HG02943 (cell line): ENCODE results near the gene CELF2.
"Not testable (repeated sequence)": the region's sequence is repeated elsewhere in the genome, so short reads cannot be mapped to it uniquely, and the experiment has no call there.

Experiments used
- ATAC-seq: cut with Tn5 transposase; IDR thresholded peaks from one replicate; pipeline ENCODE4 v1.9.1; 2021; ENCODE audit warnings: mild to moderate bottlenecking, low read depth, moderate library complexity; ENCODE audit not compliant: unreplicated experiment

CELF2 gene

DNA sequence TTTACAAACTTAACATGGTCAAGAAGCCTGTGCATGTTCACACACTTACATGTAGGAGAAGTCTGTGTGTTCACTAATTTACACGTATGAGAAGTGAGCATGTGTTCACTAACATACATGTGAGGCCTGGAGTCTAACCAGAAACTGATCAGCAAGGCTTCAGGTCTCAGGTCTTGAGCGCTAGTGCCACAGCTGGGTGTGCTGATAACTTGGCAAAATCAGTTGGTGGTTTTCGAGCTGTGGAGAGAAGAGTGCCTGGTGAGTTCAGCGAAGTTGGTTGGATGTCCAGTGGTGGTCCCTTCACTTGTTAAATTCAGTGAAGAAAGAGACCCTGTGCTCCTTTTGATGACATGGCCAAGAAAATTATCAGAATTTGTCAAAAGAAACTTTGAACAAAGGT lies 98.7 kb downstream of the CELF2 start:
- no peak for ATAC-seq

GRCh38 chr10:11116817-11117216 lies 99.1 kb downstream of the CELF2 start:
- ATAC-seq = no peak

- ATAC-seq = no peak
Measured at GRCh38 chr10:11118686-11119085, 101.0 kb downstream of the CELF2 start.

DNA sequence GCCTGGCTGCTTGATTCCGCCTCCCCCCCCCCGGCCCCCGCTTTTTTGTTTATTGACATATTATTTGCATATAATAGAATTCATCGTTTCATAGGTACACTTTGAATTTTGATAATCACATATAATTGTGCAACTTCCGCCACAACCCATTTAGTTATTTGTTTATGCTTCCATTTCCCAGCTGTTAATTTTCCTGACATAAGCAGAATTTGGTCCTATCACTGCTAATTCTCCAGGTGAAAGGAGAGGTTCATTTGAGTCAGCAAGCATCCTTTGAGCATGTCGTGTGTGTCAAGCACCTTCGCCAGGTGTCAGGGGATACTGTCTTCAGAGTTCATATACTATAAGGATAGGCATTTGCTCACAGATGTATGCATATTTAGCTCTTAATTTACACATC lies 102.2 kb downstream of the CELF2 start:
- ATAC-seq = no peak

GRCh38 chr10:11120711-11121110 lies 103.0 kb downstream of the CELF2 start:
- no peak for ATAC-seq

DNA sequence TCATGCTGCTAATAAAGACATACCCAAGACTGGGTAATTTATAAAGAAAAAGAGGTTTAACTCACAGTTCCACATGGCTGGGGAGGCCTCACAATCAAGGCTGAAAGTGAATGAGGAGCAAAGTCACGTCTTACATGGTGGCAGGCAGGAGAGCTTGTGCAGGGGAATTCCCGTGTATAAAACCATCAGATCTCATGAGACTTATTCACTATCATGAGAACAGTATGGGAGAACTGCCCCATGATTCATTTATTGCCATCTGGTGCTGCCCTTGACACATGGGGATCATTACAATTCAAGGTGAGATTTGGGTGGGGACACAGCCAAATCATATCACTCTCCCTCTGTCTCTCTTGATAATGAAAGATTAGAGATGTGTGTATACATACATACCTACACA lies 106.2 kb downstream of the CELF2 start:
- not testable (repeated sequence) for ATAC-seq

- ATAC-seq = no peak
Measured at GRCh38 chr10:11125004-11125403, 107.3 kb downstream of the CELF2 start.

- ATAC-seq = not testable (repeated sequence)
Measured at GRCh38 chr10:11127017-11127416, 109.3 kb downstream of the CELF2 start.

- ATAC-seq = no peak
Measured at GRCh38 chr10:11131112-11131639, 113.5 kb downstream of the CELF2 start.

DNA sequence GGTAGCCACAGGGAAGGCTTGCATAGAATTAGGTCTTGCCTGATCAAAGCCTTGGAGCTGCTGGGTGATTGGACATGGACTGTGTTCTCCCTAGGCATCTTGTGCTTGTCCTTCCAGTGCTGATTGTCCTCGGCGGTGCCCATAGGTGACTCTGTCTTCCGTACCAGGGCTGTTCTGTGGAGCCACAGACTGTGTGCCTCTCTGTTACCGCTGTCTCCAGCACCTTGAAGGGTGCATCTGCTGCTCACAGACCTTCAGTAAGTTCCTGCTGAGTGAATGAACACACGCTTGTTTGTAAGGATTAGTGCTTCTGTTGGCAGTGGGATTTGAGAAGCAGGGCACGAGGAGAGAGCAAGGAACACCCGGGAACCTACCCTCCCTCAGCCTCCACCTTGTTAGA lies 116.7 kb downstream of the CELF2 start:
- ATAC-seq = no peak

DNA sequence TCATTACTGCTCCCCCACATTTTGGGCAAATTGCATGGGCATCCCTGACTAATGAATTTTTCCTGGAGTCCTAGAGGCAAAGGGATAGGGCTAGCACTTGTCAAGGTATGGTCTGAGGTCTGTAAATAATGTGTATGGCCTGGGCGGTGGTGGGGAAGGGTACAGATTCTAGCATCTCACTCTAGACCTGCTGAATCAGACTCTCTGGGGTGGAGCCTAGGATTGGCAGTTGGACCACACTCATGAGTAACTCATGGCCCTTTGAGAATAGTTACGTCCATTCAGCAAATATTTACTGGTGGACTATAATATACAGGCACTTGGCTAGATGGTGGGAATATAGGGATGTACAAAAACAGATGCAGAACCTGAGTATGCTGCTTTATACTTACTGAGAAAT lies 118.0 kb downstream of the CELF2 start:
- no peak for ATAC-seq

GRCh38 chr10:11138314-11139033 lies 120.8 kb downstream of the CELF2 start:
- no peak for ATAC-seq

- no peak for ATAC-seq
Measured at GRCh38 chr10:11140963-11141362, 123.3 kb downstream of the CELF2 start.

DNA sequence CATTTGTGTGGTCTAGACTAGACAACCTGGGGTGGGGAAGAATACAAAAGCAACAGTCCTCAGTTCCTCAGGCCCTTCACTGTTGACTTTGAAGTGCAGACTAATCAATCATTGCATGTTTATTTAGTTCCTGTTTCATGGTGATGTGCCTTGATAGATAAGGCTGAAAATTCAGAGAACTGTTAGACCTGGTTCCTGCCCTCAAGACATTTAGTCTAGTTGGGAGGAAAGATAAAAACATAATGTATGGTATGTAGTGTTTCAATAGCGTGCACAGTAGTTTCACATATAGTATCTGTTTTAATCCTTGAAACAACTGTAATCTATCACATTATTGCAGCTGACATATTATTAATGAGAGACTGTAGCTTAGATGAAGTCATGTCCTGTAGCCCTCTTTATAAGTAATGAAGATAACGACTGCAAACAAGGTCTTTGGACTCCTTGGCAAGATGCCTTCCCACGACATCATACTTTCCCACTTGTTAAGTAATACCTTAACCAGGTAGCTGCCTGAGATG lies 124.0 kb downstream of the CELF2 start:
- ATAC-seq = no peak

DNA sequence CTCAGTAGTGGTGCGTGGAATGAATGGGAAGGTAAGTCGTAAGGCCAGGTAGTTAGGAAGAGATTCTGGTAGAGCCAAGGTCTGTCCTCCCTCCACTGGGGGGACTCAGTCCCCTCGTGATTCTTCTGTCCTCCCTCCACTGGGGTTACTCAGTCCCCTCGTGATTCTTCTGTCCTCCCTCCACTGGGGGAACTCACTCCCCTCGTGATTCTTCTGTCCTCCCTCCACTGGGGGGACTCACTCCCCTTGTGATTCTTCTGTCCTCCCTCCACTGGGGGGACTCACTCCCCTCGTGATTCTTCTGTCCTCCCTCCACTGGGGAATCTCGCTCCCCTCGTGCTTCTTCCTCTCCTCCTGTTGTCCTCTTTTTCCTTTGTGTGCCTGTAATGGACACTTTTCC lies 125.1 kb downstream of the CELF2 start:
- ATAC-seq = no peak

GRCh38 chr10:11143242-11143641 lies 125.6 kb downstream of the CELF2 start:
- no peak for ATAC-seq

DNA sequence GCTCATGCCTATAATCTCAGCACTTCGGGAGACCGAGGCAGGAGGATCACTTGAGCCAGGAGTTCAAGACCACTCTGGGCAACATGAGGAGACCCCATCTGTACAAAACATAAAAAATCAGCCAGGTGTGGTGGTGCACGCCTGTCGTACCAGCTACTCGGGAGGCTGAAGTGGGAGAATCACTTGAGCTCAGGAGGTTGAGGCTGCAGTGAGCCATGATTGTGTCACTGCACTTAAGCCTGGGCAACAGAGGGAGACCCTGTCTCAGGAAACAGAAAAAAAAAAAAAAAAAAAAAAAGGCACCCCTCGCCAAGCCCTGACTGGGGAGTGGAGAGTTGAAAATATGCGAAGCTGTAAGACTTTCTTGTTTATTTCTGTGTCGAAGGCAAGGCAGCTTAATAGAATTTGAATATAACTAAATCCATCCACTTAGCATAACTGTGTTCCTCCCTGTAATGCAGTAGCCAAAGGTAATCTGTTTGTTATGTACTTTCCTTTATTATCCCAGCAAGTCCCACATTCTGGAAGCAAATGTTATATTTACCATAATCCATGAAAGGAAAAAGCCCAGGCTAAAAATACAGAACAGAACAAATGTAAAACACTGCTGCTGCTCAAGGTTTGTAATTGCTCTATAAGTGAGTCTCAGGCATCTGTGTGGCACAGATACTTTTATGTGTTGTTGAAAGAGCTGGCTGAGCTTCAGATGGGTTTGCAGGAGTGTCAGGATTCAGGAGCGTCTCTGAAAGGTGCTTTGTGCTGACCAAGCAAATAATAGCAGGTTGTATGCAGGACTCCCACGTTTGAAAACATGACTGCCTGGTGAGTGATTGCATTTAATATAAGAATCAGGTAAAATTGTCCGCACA lies 127.2 kb downstream of the CELF2 start:
- peak; percentile 39 for ATAC-seq

DNA sequence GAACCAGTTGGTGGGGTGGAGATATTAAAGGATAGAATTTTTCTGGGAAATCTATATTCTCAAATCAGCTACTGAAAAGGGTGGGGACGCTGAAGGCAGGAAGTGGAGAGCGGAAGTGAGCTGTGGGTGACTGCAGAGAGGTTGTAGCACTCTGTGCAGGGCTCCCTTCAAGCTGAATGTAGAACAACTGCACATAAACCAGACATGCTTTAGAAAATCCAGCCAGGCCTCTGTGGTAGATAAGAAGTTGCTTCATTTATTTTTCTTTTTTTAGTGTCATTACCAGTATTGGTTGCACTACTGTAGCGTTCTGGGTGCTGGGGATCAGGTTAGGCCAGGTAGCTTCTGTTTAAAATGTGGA lies 127.8 kb downstream of the CELF2 start:
- peak; percentile 71 for ATAC-seq

DNA sequence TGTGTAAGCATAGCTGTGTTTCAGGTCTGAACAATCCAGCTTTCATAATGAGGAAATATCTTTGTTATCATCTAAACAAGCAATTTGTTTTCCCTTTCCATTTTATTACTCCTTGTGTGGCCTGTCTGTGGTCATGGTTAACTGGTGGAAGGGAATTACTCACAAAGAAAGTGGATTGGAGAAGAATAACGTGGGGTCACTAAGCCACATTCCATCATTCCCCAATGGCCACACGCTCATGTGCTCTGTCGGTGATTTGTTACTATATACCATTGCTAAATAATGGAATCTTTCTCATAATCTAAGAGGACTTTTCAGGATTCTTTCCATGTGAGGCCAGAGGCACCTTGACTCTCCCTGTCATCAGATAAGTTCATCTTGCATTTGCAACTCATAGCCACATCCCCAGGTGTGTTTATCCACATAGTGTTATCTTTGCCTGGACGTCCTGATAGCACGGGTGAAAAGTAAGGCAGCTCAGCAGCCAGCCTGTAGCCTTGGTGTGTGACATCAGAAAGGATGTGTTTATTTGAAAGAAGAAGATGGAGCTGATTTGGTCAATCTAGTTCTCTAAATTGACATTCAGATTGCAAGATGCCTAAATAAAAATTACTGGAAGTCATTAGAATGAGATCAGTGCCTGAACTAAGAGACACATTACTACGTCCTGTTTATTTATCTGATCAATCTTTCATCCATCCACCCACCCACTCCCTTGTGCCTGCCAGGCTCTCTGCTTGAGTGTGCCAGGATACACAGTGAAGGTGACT lies 128.9 kb downstream of the CELF2 start:
- no peak for ATAC-seq

DNA sequence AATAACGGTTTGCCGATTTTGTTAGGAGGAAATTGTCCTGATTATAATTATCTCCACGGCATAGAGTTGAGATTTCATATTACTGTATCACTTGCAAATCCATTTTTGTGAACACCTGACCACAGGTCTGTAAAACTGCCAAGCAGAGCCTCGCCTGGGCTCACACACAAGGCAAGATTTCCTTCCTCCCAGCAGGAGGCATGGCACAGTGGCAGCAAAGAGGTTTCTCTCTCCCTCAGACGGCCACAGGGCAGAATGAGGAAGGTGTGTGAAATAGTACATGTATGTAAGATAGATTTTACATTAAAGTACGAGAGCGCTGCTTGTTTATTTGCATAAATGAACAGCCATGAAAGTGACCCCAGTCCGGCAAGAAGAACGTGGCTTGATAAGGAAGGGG lies 130.1 kb downstream of the CELF2 start:
- no peak for ATAC-seq
